Measurements from ENCODE around the gene RERE.

- TF ChIP-seq EZH2phosphoT487 (IDR thresholded peaks at IDR 0.05; ENCODE audit: unreplicated experiment) (no peak), CTCF (conservative IDR thresholded peaks at IDR 0.05; ENCODE audit: low read depth in 2 of 2) (no peak), EZH2 (IDR thresholded peaks at IDR 0.05; ENCODE audit: low read depth, unreplicated experiment) (no peak), POLR2AphosphoS5 (IDR thresholded peaks at IDR 0.05; ENCODE audit: low read depth) (no peak), REST (IDR thresholded peaks at IDR 0.05; ENCODE audit: unreplicated experiment) (no peak)
Measured at GRCh38 chr1:8674912-8675311, 142.5 kb downstream of the RERE start.
